Fibroblast of villous mesenchyme (primary cell): ENCODE measurements around the gene AURKA. TPM values are rescaled to one million over a fixed set of nuclear protein-coding genes. Genes with fewer than 3 reads are reported as not detected.
A peak's percentile ranks its signal among the peaks of the same experiment; 100 is the strongest.

ENCODE experiments used
- DNase-seq: peaks from one replicate; pipeline ENCODE4 v3.0.0-alpha.2; 2010; ENCODE audit warnings: low read depth
- H3K4me3 ChIP-seq: 2 replicates; pipeline ENCODE4 v1.5.1; 2011; ENCODE audit warnings: low read depth, mild to moderate bottlenecking, low read length
- CTCF ChIP-seq: IDR thresholded peaks from 2 replicates; pipeline ENCODE4 v1.5.1; 2012; ENCODE audit warnings: low read depth, mild to moderate bottlenecking, low read length; ENCODE audit not compliant: insufficient read depth
- total RNA-seq: library from RNA; depleted of rRNA; stranded (reverse); fragments of >200 nt; gene quantifications from 2 replicates; pipeline ENCODE4 v1.2.3, GENCODE V29; 2012

AURKA gene
- total RNA-seq, 1 donor: 57.0 TPM

- no peak for TF ChIP-seq CTCF
- DNase-seq: no peak
Observed at GRCh38 chr20:56428881-56429280, 36.9 kb upstream of the AURKA start.

GRCh38 chr20:56428410-56428809, 36.4 kb upstream of the AURKA start:
- no peak for TF ChIP-seq CTCF

More at GRCh38 chr20:56428881-56429280, 36.9 kb upstream of the AURKA start:
- no peak overlapping the region for H3K4me3 ChIP-seq

GRCh38 chr20:56427797-56428196, 35.8 kb upstream of the AURKA start:
- no peak for TF ChIP-seq CTCF
- H3K4me3 ChIP-seq: no peak overlapping the region
- no peak for DNase-seq

More at GRCh38 chr20:56428410-56428809, 36.4 kb upstream of the AURKA start:
- DNase-seq: no peak
- no peak overlapping the region for H3K4me3 ChIP-seq

GRCh38 chr20:56426926-56427325, 34.9 kb upstream of the AURKA start:
- no peak for TF ChIP-seq CTCF
- no peak for DNase-seq
- no peak overlapping the region for H3K4me3 ChIP-seq

- no peak for DNase-seq
- no peak for TF ChIP-seq CTCF
- no peak overlapping the region for H3K4me3 ChIP-seq
Observed at GRCh38 chr20:56426026-56426425, 34.0 kb upstream of the AURKA start.

- no peak for TF ChIP-seq CTCF
- no peak for DNase-seq
- no peak overlapping the region for H3K4me3 ChIP-seq
Observed at GRCh38 chr20:56424931-56425330, 32.9 kb upstream of the AURKA start.

GRCh38 chr20:56423886-56424285, 31.9 kb upstream of the AURKA start:
- no peak for TF ChIP-seq CTCF
- DNase-seq: peak; percentile 44
- no peak overlapping the region for H3K4me3 ChIP-seq
